Fibroblast of lung (primary cell): ENCODE results near the gene SARM1. TPM values are rescaled to one million over a fixed set of nuclear protein-coding genes. Genes with fewer than 3 reads are reported as not detected.

Experiments
- DNase-seq, 2 donors: peaks; one replicate each; pipeline versions ENCODE4 v3.0.0 to v3.0.0-alpha.2; 2010; ENCODE audit warnings: low read depth in 2 of 2
- H2AFZ ChIP-seq: 2 replicates; pipeline ENCODE4 v1.5.1; 2012; ENCODE audit warnings: low read length, control low read depth, inconsistent platforms
- H3K27ac ChIP-seq: 2 replicates; pipeline ENCODE4 v1.5.1; 2011; ENCODE audit warnings: low read length, control low read depth; ENCODE audit not compliant: insufficient read depth
- H3K27me3 ChIP-seq: 2 replicates; pipeline ENCODE4 v1.5.1; 2011; ENCODE audit warnings: mild to moderate bottlenecking, low read length; ENCODE audit not compliant: control insufficient read depth, insufficient read depth
- H3K36me3 ChIP-seq: 2 replicates; pipeline ENCODE4 v1.5.1; 2011; ENCODE audit warnings: low read length; ENCODE audit not compliant: control insufficient read depth, insufficient read depth
- H3K4me1 ChIP-seq: 2 replicates; pipeline ENCODE4 v1.5.1; 2011; ENCODE audit warnings: low read length; ENCODE audit not compliant: control insufficient read depth, insufficient read depth; ENCODE audit errors: extremely low read depth
- H3K4me2 ChIP-seq: 2 replicates; pipeline ENCODE4 v1.5.1; 2011; ENCODE audit warnings: low read length, control low read depth; ENCODE audit not compliant: insufficient read depth; ENCODE audit errors: extremely low read depth
- H3K4me3 ChIP-seq, 4 experiments: fragments of 200-600 bp in 1 of 4; sonication (generic) in 1 of 4; replicated peaks in 1 of 4; 2 replicates each; pipeline ENCODE4 v1.5.1; 2011 to 2016; ENCODE audit warnings: low read length in 4 of 4, low read depth in 3 of 4, mild to moderate bottlenecking in 3 of 4, control low read depth in 2 of 4, inconsistent platforms in 1 of 4, mixed read lengths in 1 of 4; ENCODE audit not compliant: insufficient read depth in 1 of 4; ENCODE audit errors: control extremely low read depth in 1 of 4
- H3K79me2 ChIP-seq: 2 replicates; pipeline ENCODE4 v1.5.1; 2012; ENCODE audit warnings: mild to moderate bottlenecking, low read length, inconsistent platforms; ENCODE audit not compliant: control insufficient read depth, insufficient read depth
- H3K9ac ChIP-seq: 2 replicates; pipeline ENCODE4 v1.5.1; 2011; ENCODE audit warnings: mild to moderate bottlenecking, low read length, control low read depth; ENCODE audit not compliant: insufficient read depth
- H3K9me3 ChIP-seq: 2 replicates; pipeline ENCODE4 v1.5.1; 2012; ENCODE audit warnings: low read depth, low read length; ENCODE audit not compliant: control insufficient read depth, insufficient read depth
- H4K20me1 ChIP-seq: 2 replicates; pipeline ENCODE4 v1.5.1; 2011; ENCODE audit warnings: low read length; ENCODE audit not compliant: control insufficient read depth, insufficient read depth; ENCODE audit errors: extremely low read depth
- EZH2 ChIP-seq: IDR thresholded peaks from 2 replicates; pipeline ENCODE4 v1.5.1; 2012; ENCODE audit warnings: low read length, control low read depth, mild to moderate bottlenecking; ENCODE audit errors: missing control alignments
- polyA minus RNA-seq: library from RNA; depleted of rRNA, polyadenylated mRNA; stranded (reverse); fragments of >200 nt; gene quantifications from 2 replicates; pipeline ENCODE4 v1.2.3, GENCODE V29; 2011; ENCODE audit warnings: low replicate concordance
- polyA plus RNA-seq, 2 donors: library from polyadenylated mRNA; depleted of rRNA in 1 of 2; stranded (reverse) in 1 of 2; unstranded in 1 of 2; fragments of >200 nt; gene quantifications; 2 replicates each; pipeline ENCODE4 v1.2.1, GENCODE V29; 2011 to 2012; ENCODE audit warnings: missing spikeins in 1 of 2
- total RNA-seq: library from RNA; depleted of rRNA; stranded (reverse); fragments of >200 nt; gene quantifications from 2 replicates; pipeline ENCODE4 v1.2.1, GENCODE V29; 2014
- TF ChIP-seq, protein P1 (sequence below), 2 donors: IDR thresholded peaks in 1 of 2; conservative IDR thresholded peaks in 1 of 2; 1 replicate in 1 of 2; 2 replicates in 1 of 2; pipeline ENCODE4 v1.5.1; 2011 to 2012; ENCODE audit warnings: low read length in 2 of 2, control low read depth in 1 of 2, inconsistent platforms in 1 of 2, low read depth in 1 of 2, mild to moderate bottlenecking in 1 of 2

The SARM1 gene
- total RNA-seq: 3.1 TPM in 2 replicates
- 8.1 and 10.8 TPM in 2 replicates for polyA plus RNA-seq
- polyA plus RNA-seq (2012): 7.3 and 10.0 TPM in 2 replicates
- 19.0 and 19.8 TPM in 2 replicates for polyA minus RNA-seq

DNA sequence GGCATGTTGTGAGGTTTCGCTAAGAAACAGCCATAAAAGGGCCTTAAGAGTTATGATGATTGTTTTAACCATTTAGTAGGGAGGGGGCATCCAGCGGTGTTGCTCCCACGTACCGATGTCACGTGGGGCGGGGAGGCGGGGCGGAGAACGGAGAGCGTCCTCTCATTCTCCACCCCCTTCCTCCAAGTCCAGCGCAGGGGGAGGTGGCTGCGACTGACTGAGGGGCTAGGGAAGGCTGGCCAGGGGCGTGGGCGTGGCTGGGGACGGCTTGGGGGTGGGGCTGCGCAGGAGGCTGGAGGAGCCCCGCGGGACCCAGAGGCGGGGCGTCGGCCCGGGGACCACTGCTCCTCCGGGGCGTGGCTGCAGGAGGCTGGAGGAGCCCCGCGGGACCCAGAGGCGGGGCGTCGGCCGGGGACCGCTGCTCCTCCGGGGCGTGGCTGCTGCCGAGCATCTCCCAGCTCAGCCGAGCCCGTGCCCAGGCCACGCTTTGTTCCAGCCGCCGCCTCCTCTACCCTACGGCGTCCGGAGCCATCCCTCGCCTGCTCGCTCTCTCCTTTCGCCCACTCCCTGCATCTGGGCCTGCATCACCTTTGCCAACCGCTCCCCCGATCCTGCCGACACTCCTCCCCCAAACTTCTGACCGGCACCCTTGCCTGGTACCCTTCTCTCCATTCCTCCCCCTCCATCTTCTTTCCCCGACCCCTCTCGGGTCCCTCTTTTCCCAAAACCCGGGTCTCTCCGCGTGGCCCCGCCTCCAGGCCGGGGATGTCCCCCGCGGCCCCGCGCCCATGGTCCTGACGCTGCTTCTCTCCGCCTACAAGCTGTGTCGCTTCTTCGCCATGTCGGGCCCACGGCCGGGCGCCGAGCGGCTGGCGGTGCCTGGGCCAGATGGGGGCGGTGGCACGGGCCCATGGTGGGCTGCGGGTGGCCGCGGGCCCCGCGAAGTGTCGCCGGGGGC, at the start of gene SARM1:
TSS of gene SARM1 (plus strand) at position 450 of the 958 bp plus-strand sequence. CDS start at position 789, 339 bp downstream.
- TF ChIP-seq, protein P1, sequence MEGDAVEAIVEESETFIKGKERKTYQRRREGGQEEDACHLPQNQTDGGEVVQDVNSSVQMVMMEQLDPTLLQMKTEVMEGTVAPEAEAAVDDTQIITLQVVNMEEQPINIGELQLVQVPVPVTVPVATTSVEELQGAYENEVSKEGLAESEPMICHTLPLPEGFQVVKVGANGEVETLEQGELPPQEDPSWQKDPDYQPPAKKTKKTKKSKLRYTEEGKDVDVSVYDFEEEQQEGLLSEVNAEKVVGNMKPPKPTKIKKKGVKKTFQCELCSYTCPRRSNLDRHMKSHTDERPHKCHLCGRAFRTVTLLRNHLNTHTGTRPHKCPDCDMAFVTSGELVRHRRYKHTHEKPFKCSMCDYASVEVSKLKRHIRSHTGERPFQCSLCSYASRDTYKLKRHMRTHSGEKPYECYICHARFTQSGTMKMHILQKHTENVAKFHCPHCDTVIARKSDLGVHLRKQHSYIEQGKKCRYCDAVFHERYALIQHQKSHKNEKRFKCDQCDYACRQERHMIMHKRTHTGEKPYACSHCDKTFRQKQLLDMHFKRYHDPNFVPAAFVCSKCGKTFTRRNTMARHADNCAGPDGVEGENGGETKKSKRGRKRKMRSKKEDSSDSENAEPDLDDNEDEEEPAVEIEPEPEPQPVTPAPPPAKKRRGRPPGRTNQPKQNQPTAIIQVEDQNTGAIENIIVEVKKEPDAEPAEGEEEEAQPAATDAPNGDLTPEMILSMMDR (conservative IDR thresholded peaks at IDR 0.05 in 1 of 2, IDR thresholded peaks at IDR 0.05 in 1 of 2; ENCODE audit: low read depth in 1 of 2, low read length in 2 of 2): no peak
- TF ChIP-seq EZH2: no peak
- peak within 1 kb of the TSS; percentile 55 for H3K9ac ChIP-seq

DNA sequence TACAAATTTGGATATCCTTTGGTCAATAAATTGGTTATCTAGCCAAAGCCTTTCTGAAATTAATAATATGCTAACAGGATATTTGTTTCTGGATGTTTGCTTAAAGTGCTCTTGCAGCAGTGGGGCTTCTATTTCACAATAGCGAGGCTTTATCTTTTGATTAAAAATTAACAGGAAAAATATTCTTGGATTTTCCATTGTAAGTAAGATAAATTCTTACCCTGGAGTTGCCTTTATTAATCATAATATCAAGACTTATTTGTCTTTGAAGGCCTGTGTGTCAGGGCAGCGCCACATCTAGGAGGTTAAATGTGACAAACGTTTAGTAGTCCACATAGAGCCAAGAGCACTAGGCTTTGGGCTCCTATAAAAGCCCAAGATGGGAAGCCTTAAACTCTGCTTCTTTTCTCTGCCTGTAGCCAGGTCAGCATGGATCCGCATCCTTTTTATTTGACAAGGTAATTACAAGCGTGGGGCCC, 47.2 kb upstream of the SARM1 start:
- Histone ChIP-seq H2AFZ (no peak overlapping the region), H3K36me3 (peaks cover 4% of the 10 kb centered on the region), H3K4me1 (peaks cover 7% of the 10 kb centered on the region), H3K79me2 (peaks cover 3% of the 10 kb centered on the region), H3K27me3 (no peaks in the 10 kb centered on the region), H3K9ac (no peak overlapping the region), H4K20me1 (no peaks in the 10 kb centered on the region), H3K4me3 (no peak overlapping the region), H3K4me2 (no peak overlapping the region), H3K27ac (no peak overlapping the region), H3K9me3 (no peaks in the 10 kb centered on the region)
- DNase-seq: no peak
- TF ChIP-seq EZH2: no peak
- TF ChIP-seq, protein P1 (conservative IDR thresholded peaks at IDR 0.05 in 1 of 2, IDR thresholded peaks at IDR 0.05 in 1 of 2; ENCODE audit: low read depth in 1 of 2, low read length in 2 of 2): no peak

More for the DNA sequence above, at the start of gene SARM1:
- Histone ChIP-seq H2AFZ (peak within 1 kb of the TSS; percentile 75), H3K4me2 (peak within 1 kb of the TSS; percentile 95), H3K4me3 (peak within 1 kb of the TSS; percentile 63 to 72 (median 67)), H3K79me2 (peaks cover 4% of the 10 kb centered on the region), H3K9me3 (no peaks in the 10 kb centered on the region), H3K36me3 (no peaks in the 10 kb centered on the region), H3K27ac (no peak within 1 kb of the TSS), H4K20me1 (no peaks in the 10 kb centered on the region), H3K4me1 (peaks cover 9% of the 10 kb centered on the region), H3K27me3 (no peaks in the 10 kb centered on the region)
- DNase-seq: peak; percentile 89 to 90

DNA sequence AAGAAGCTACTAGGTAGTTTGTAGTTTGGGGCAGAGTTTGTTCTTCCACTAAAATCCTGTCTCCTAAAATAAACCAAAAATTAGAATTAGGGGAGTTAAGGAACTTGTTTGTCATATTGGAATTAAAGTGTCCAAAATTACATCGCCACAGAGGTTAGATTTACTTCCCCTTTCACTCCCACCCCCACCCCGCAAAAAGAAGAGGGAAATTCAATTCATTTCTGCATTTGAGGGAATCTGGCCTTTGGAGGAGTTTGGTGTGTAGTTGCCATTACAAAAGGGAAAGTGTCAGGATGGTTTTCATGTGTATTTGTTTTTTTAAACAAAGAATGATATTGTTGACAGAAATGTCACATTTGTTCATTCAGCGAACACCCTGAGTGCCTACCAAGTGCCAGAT, 46.7 kb upstream of the SARM1 start:
- no peaks in the 10 kb centered on the region for H3K9me3 ChIP-seq
- no peak overlapping the region for H3K4me2 ChIP-seq
- no peak overlapping the region for H2AFZ ChIP-seq
- H3K79me2 ChIP-seq: peaks cover 3% of the 10 kb centered on the region
- peaks cover 4% of the 10 kb centered on the region for H3K36me3 ChIP-seq
- no peak for TF ChIP-seq EZH2
- TF ChIP-seq, protein P1 (conservative IDR thresholded peaks at IDR 0.05 in 1 of 2, IDR thresholded peaks at IDR 0.05 in 1 of 2; ENCODE audit: low read depth in 1 of 2, low read length in 2 of 2): no peak
- no peak overlapping the region for H3K4me3 ChIP-seq
- no peak overlapping the region for H3K9ac ChIP-seq
- H3K4me1 ChIP-seq: peaks cover 4% of the 10 kb centered on the region
- H3K27me3 ChIP-seq: no peaks in the 10 kb centered on the region
- no peak for DNase-seq
- H3K27ac ChIP-seq: no peak overlapping the region
- H4K20me1 ChIP-seq: no peaks in the 10 kb centered on the region
